Ramos (cell line): ENCODE data around the gene MSRB3.

ENCODE experiments used
- in situ Hi-C: fragments of 300-500 bp; cut with MboI; formaldehyde crosslinking; loops from one replicate; pipeline ENCODE4 v1.14.3; 2022; ENCODE audit warnings: low sequenced_read_pairs; ENCODE audit not compliant: unreplicated experiment

The MSRB3 gene

GRCh38 chr12:65488197-65488596, 209.7 kb downstream of the MSRB3 start:
- in situ Hi-C loops, result no loop called here

- in situ Hi-C loops, result no loop called here
Measured at GRCh38 chr12:65490250-65490649, 211.8 kb downstream of the MSRB3 start.

- in situ Hi-C loops, result no loop called here
Measured at GRCh38 chr12:65492998-65493912, 214.8 kb downstream of the MSRB3 start.

- in situ Hi-C loops, result no loop called here
Measured at GRCh38 chr12:65493913-65494245, 215.4 kb downstream of the MSRB3 start.

GRCh38 chr12:65494537-65494936, 216.1 kb downstream of the MSRB3 start:
- in situ Hi-C loops, result no loop called here

- in situ Hi-C loops, result no loop called here
Measured at GRCh38 chr12:65495233-65495632, 216.8 kb downstream of the MSRB3 start.

- in situ Hi-C loops, result no loop called here
Measured at GRCh38 chr12:65496617-65497016, 218.1 kb downstream of the MSRB3 start.

GRCh38 chr12:65497660-65498059, 219.2 kb downstream of the MSRB3 start:
- in situ Hi-C loops, result no loop called here

- in situ Hi-C loops, result no loop called here
Measured at GRCh38 chr12:65499167-65499566, 220.7 kb downstream of the MSRB3 start.

- in situ Hi-C loops, result no loop called here
Measured at GRCh38 chr12:65500091-65500900, 221.8 kb downstream of the MSRB3 start.

GRCh38 chr12:65501093-65501621, 222.7 kb downstream of the MSRB3 start:
- in situ Hi-C loops, result no loop called here

GRCh38 chr12:65501935-65502334, 223.5 kb downstream of the MSRB3 start:
- in situ Hi-C loops, result no loop called here

- in situ Hi-C loops, result no loop called here
Measured at GRCh38 chr12:65504417-65504816, 225.9 kb downstream of the MSRB3 start.

- in situ Hi-C loops, result no loop called here
Measured at GRCh38 chr12:65505386-65506121, 227.1 kb downstream of the MSRB3 start.

GRCh38 chr12:65508276-65509035, 230.0 kb downstream of the MSRB3 start:
- in situ Hi-C loops, result no loop called here

- in situ Hi-C loops, result no loop called here
Measured at GRCh38 chr12:65510007-65510406, 231.5 kb downstream of the MSRB3 start.

GRCh38 chr12:65510584-65511050, 232.1 kb downstream of the MSRB3 start:
- in situ Hi-C loops, result no loop called here

- in situ Hi-C loops, result no loop called here
Measured at GRCh38 chr12:65511134-65511834, 232.8 kb downstream of the MSRB3 start.

GRCh38 chr12:65511912-65512311, 233.4 kb downstream of the MSRB3 start:
- in situ Hi-C loops, result no loop called here
